ENCODE measurements around the gene DSG1. TPM values are rescaled to one million over a fixed set of nuclear protein-coding genes. Genes with fewer than 3 reads are reported as not detected.
A peak's percentile ranks its signal among the peaks of the same experiment; 100 is the strongest.

Gene DSG1
- total and polyA plus RNA-seq, 2 of the 13 experiments (the other 11 are each of a cell fraction or from before 2014, with no cell fraction given) = 0.04 TPM; not detected in 1

DNA sequence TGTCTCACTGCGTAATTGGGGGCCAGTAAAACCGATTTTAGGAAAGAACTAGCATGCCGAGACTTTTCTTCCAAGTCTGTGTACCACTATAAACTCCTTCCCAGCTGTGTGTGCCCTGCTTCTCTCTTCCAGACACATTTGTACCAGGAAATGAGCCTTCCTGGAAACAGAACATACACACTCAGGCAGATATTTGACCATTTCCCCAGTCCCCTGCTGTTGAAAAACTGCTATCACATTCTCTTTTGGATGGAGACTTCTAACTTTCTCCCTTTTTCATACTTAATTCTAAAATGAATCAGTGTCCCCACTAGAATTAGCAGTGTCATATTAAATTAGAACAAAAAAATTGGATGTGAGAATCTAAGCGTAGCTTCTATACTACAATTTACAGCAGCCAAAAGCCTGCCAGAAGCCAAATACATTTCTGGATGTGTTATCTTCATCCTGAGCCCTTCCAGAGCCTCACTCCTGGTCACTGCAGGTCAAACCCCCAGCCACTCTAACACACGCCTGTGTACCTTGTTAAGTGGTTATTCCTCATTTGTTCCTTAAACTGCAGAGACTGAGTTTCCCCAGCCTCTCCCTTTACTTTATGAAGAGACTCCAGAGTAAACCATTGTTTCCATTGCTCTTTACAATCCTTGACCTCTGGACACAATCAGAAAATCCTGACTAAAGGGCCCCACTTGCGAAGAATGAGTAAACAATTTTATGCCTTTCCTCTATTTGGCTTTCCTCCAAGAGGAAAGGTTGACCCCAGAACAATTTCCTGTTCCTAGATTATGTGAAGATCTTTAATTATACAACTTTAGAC, 79.0 kb downstream of the DSG1 start (continued):
- TF ChIP-seq NR1H2 (CRISPR knock-in tag; IDR thresholded peaks at IDR 0.05; ENCODE audit: borderline replicate concordance, low read depth) (no peak), HHEX (CRISPR knock-in tag; IDR thresholded peaks at IDR 0.05) (0 out of 2 replicates have a peak, but pooled peaks have one; percentile 62), MEF2D (CRISPR knock-in tag; IDR thresholded peaks at IDR 0.05) (peak; percentile 58; the same call in 1 of the 2 replicates), SIX4 (CRISPR knock-in tag; IDR thresholded peaks at IDR 0.05) (no peak), SNAI1 (CRISPR knock-in tag; IDR thresholded peaks at IDR 0.05; ENCODE audit: borderline replicate concordance) (no peak), MTA1 (CRISPR knock-in tag; IDR thresholded peaks at IDR 0.05; ENCODE audit: borderline replicate concordance) (no peak), PRPF4 (IDR thresholded peaks at IDR 0.05; ENCODE audit: low read depth, low read length, poor library complexity, severe bottlenecking) (no peak), ZNF224 (CRISPR knock-in tag; IDR thresholded peaks at IDR 0.05) (no peak), ARID4A (CRISPR knock-in tag; IDR thresholded peaks at IDR 0.05; ENCODE audit: borderline replicate concordance) (no peak), ZZZ3 (CRISPR knock-in tag; IDR thresholded peaks at IDR 0.05; ENCODE audit: borderline replicate concordance) (no peak), ZNF180 (CRISPR knock-in tag; IDR thresholded peaks at IDR 0.05; ENCODE audit: borderline replicate concordance, low read depth) (no peak), ZNF703 (CRISPR knock-in tag; IDR thresholded peaks at IDR 0.05; ENCODE audit: borderline replicate concordance) (no peak), ZNF503 (CRISPR knock-in tag; IDR thresholded peaks at IDR 0.05) (peak; percentile 85), ARHGAP35 (CRISPR knock-in tag; IDR thresholded peaks at IDR 0.05; ENCODE audit: borderline replicate concordance) (no peak)
- TF ChIP-seq, protein P1, sequence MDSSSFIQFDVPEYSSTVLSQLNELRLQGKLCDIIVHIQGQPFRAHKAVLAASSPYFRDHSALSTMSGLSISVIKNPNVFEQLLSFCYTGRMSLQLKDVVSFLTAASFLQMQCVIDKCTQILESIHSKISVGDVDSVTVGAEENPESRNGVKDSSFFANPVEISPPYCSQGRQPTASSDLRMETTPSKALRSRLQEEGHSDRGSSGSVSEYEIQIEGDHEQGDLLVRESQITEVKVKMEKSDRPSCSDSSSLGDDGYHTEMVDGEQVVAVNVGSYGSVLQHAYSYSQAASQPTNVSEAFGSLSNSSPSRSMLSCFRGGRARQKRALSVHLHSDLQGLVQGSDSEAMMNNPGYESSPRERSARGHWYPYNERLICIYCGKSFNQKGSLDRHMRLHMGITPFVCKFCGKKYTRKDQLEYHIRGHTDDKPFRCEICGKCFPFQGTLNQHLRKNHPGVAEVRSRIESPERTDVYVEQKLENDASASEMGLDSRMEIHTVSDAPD (CRISPR knock-in tag; IDR thresholded peaks at IDR 0.05) = no peak
